ENCODE results near the gene CEP152.

- no peak for TF ChIP-seq CTCF (IDR thresholded peaks at IDR 0.05)
- TF ChIP-seq POLR2A (IDR thresholded peaks at IDR 0.05), result no peak
Observed at GRCh38 chr15:48825075-48825474, 14.2 kb upstream of the CEP152 start.

Measured in heart left ventricle (tissue), 13 donors.